ENCODE measurements around the gene MMP21. TPM values are rescaled to one million over a fixed set of nuclear protein-coding genes. Genes with fewer than 3 reads are reported as not detected.

The MMP21 gene
- total RNA-seq, 4 donors from 2014 or later, result not detected

DNA sequence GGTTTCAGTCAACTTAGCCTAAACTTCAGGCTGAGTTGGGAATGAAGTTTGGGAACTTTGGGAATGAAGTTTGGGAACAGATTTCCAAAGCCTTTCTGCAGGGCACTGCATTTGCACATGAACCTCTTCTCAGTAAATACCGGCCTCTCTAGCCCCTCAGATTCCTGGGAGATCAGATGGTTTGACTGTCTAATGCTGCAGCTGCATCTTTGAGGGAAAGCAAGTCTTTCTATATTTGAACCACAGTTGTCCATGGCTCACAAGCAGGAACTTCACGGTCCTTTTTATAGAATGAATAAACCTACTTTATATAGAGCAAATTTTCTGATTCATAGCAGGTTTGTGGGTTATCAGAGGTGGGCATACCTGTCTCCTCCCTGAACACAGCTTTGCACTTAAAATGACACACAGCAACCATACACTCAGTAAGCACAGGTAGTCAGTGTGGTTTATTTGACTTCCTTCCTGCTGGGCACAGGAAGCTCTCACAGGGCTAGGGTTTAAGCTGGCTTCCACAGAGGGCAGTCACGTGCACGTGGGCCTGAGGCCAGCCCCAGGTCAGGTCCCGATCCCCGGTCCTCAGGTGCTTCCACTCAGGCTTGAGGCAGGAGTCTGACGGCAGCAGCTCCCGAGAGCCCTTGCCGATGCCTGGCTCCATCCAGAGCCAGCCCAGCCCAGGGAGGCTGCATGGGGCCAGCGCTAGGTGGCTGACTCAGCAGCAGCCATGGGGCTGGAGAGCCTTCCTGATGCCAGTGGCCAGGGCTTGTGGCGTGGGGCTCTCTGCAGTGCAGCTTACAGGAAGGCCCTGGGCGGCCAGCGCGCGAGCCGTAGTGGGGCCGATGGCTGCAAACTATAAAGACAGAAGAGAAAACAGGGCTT is 12.8 kb upstream of the MMP21 start:
- intact Hi-C loops (cut with DNase I; ENCODE audit: low total_unique reads), result no loop called here
- TF ChIP-seq POLR2A (IDR thresholded peaks at IDR 0.05), result no peak
- TF ChIP-seq, protein P1, sequence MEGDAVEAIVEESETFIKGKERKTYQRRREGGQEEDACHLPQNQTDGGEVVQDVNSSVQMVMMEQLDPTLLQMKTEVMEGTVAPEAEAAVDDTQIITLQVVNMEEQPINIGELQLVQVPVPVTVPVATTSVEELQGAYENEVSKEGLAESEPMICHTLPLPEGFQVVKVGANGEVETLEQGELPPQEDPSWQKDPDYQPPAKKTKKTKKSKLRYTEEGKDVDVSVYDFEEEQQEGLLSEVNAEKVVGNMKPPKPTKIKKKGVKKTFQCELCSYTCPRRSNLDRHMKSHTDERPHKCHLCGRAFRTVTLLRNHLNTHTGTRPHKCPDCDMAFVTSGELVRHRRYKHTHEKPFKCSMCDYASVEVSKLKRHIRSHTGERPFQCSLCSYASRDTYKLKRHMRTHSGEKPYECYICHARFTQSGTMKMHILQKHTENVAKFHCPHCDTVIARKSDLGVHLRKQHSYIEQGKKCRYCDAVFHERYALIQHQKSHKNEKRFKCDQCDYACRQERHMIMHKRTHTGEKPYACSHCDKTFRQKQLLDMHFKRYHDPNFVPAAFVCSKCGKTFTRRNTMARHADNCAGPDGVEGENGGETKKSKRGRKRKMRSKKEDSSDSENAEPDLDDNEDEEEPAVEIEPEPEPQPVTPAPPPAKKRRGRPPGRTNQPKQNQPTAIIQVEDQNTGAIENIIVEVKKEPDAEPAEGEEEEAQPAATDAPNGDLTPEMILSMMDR (IDR thresholded peaks at IDR 0.05), result no peak

DNA sequence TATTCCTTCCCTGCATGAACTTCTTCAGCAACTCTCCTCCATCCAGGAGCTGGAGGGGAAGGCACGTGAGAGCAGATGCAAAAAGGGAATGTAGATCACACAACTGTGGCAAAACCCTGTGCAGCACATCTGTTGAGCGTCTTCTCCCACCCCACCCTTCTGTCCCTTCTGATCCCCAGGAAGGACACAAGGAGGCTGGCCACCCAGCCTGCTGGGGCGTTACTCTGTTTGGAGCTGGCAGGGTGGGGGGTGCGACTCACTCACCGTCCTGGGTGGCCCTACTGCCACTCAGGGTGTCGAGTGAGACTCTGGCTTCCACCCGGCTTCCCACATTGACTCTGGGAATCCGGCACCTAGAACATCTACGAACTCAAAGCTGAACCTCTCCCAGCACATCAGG is 10.2 kb upstream of the MMP21 start:
- DNase-seq (ENCODE audit: low spot score in 2 of 2), result no peak
- no peak for TF ChIP-seq POLR2A (IDR thresholded peaks at IDR 0.05)
- TF ChIP-seq, protein P1 (IDR thresholded peaks at IDR 0.05), result no peak
- intact Hi-C loops (cut with DNase I; ENCODE audit: low total_unique reads), result no loop called here
- H3K4me3 ChIP-seq (ENCODE audit: low read depth, poor library complexity, severe bottlenecking), result no peak overlapping the region
- 59 to 66% methylated on average over 9 of the region's 9 CpGs for WGBS, 2 donors

More for the DNA sequence above, 12.8 kb upstream of the MMP21 start:
- DNase-seq (ENCODE audit: low spot score in 2 of 2), result no peak
- no peak overlapping the region for H3K4me3 ChIP-seq (ENCODE audit: low read depth, poor library complexity, severe bottlenecking)
- 91 to 96% methylated on average over 13 to 17 of the region's 17 CpGs for WGBS, 2 donors

DNA sequence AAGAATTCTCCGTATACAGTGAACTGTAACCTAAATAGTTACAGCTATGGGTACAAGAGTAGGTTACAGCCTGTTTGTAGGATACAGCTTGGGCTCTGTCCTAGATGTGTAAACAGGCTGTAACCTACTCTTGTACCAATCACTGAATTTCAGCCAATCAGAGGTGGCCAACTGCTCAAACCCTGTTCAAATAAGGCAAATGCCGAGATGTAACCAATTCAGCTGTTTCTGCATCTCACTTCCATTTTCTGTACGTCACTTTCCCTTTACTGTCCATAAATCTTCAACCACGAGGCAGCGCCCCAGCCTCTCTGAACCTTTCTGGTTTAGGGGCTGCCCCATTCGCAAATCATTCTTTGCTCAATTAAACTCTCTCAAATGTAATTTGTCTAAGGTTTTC is 8.3 kb upstream of the MMP21 start:
- 72 to 76% methylated on average over 6 of the region's 6 CpGs for WGBS, 2 donors
- DNase-seq (ENCODE audit: low spot score in 2 of 2), result no peak
- intact Hi-C loops (cut with DNase I; ENCODE audit: low total_unique reads), result no loop called here
- TF ChIP-seq POLR2A (IDR thresholded peaks at IDR 0.05), result no peak
- TF ChIP-seq, protein P1 (IDR thresholded peaks at IDR 0.05), result no peak
- no peak overlapping the region for H3K4me3 ChIP-seq (ENCODE audit: low read depth, poor library complexity, severe bottlenecking)

DNA sequence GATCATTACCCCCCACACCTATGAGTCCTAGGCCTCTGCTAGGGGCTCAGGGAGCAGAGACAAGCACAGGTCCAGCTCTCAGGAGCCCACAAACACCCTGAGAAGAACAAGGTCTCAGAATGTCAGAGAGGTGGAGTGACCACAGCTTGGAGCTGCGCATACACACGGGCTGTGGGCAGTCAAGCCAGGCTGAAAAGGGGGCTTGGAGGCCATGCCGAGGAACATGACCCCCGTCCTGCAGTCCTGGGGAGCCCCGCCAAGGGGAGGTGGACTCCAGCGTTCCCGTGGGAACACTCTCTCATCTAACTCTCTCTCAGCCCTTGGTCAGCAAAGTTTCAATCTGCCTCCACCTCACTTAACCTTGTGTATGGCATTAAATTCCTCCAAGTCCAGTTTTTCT is 7.8 kb upstream of the MMP21 start:
- 94 to 96% methylated on average over 7 of the region's 7 CpGs for WGBS, 2 donors
- DNase-seq (ENCODE audit: low spot score in 2 of 2), result no peak
- H3K4me3 ChIP-seq (ENCODE audit: low read depth, poor library complexity, severe bottlenecking), result no peak overlapping the region
- intact Hi-C loops (cut with DNase I; ENCODE audit: low total_unique reads), result no loop called here
- TF ChIP-seq, protein P1 (IDR thresholded peaks at IDR 0.05), result no peak
- no peak for TF ChIP-seq POLR2A (IDR thresholded peaks at IDR 0.05)

DNA sequence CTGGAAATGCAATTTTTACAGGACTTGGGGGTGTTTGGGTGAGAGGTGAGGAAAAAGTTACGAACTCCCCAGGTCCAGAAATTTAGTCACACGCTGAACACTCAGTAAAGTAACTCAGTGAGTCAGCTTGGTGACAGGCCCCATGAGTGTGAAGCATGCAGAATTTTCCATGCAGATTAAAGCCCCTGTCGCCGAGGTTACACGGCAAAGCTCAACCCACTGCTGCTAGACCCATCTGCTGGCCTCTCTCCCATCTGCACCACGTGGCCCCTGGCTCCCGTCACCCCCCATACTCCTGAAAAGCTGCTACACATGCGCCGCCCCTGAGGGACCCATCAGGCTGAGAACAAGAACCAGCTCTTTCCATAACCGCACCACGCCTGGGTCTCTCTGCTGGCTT is 7.0 kb upstream of the MMP21 start:
- intact Hi-C loops (cut with DNase I; ENCODE audit: low total_unique reads), result no loop called here
- no peak overlapping the region for H3K4me3 ChIP-seq (ENCODE audit: low read depth, poor library complexity, severe bottlenecking)
- no peak for DNase-seq (ENCODE audit: low spot score in 2 of 2)
- TF ChIP-seq, protein P1 (IDR thresholded peaks at IDR 0.05), result no peak
- no peak for TF ChIP-seq POLR2A (IDR thresholded peaks at IDR 0.05)
- 71 to 84% methylated on average over 11 of the region's 11 CpGs for WGBS, 2 donors
